GM18526 (cell line): ENCODE data around the gene PFDN6.

Experiments used
- POLR2A ChIP-seq: IDR thresholded peaks from 3 replicates; pipeline ENCODE4 v1.6.1; 2011; ENCODE audit not compliant: insufficient read length; ENCODE audit errors: extremely low read depth

PFDN6 gene

DNA sequence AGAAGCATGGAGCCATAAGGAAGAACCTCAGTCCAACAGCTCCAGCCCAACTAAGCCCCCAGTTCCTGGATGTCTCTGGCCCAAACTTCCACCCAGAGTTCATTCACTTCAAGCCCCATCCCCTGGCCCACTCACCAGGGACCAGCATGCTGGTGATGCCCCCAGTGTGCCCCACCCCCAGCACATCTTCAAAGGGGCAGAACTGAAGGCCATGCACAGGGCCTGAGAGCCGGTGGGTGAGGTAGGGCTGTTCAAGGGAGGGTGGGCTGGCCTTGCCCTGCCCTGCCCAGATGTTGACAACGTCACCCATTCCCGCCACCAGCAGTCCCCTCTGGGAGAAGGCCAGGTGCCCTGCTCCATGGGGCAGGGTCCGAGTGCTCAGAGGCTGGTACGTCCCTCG lies 8.9 kb upstream of the PFDN6 start:
- TF ChIP-seq POLR2A, result no peak

DNA sequence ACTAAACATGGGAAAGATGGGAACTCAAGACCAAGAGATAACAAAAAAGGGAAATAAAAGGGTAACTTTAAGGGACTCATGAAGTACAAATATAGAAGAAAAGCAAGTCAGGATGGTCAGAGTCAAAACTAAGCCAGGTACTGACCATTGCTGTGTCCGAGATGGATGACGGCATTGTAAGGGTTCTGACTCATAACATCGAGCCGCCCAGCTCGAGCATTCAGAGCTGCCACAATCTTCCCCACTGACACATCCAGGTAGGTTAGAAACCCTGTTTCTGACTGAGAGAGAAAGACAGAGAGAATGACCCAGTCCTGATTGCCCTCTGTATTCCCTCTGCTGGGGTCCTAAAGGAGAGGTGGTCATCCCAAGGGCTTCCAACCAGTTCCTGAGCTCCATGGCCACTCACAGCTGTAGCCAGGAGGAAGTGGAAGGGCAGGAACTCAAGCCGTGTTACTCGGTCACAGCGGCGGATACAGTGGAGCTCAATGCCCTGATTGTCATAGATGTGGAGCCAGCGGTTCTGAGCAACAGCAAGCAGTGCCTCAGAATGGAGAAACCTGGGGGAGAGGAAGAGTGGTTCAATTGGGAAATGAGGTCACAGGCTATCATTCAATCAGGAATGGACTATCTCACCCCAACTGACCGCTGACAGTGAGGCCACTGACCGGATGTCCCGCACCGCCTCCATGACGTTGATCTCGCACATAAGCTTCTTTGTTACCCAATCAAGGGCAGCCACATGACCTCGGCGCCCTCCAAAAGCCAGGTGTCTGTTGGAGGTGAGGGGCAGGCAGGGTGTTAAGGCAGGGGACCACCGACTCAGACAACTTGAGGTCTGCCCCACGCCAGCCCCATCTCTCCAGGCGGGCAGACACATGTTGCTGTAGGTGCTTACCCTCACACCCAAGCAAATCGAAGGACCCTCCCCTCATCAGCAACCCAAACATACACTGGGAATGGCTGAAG lies 2.2 kb upstream of the PFDN6 start:
- TF ChIP-seq POLR2A, result no peak

DNA sequence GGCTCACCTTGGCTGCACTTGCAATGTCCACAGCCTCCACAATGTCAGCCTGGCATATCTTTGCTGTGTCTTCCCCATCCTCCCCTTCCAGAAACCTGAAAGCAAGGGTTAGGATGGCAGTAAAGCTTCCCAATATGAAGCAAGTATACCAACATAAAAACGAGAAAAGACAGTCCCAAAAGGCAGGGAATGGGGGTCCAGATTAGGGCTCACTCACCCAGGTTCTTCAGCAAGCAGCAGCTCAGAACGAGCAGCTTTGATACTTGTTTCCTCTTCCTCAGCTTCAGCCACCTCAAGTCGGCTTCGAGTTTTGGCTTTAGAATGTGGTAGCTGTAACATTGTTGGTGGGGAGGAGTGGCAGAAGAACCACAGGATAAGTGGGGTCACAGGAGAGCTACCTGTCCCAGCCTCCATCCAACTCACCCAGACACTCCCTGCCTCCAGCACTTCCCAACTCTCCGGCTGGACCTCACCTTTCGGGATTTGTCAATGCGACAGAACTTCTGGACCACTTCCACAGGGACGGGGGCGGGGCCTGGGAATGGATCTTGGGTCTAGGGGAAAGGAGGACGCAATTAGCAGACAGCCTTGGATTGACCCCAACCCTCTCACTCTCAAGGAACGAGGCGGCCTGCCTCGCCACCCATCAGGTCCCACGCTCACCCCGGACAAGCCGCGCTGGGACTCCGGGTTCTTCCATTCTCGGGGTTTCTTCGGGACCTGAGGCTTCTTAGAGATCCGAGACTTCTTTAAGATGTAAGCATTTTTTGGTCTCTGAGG lies 1.1 kb upstream of the PFDN6 start:
- TF ChIP-seq POLR2A, result no peak

DNA sequence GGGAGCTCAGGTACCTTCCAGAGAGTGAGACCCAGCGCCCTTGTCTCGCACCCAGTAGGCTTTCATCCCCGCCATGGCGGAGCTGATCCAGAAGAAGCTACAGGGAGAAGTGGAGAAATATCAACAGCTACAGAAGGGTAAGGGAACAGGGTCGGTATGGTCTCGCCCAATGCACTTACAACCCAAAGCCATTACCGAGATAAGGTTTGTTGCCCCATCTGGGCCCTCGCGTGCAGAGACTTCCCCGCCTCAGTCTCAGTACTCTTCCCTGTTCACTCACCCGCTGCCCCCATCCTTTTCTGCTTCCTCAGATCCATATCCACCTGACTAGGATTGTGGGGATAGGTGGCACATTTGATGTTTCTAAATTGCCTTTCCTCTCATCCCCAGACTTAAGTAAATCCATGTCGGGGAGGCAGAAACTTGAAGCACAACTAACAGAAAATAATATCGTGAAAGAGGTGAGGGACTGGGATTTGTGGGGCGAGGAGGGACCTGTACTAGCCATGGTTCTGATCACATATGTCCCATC lies 449 bp downstream of the PFDN6 start:
- no peak for TF ChIP-seq POLR2A

DNA sequence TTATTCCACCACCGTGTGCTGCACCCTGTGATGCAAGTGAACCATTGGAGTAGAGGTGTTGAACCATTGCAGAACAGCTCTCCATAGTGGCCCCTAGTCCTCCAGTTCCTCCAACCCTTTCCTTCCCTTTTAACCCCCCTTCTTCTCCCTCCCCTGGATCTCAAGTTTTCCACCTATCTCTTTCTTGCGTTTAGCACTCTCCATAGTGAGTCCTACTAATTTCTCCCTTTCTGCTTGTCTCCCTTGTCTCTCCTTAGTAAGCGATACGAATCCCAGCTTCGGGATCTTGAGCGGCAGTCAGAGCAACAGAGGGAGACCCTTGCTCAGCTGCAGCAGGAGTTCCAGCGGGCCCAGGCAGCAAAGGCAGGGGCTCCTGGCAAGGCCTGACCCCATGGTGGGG lies 1.1 kb downstream of the PFDN6 start:
- no peak for TF ChIP-seq POLR2A

DNA sequence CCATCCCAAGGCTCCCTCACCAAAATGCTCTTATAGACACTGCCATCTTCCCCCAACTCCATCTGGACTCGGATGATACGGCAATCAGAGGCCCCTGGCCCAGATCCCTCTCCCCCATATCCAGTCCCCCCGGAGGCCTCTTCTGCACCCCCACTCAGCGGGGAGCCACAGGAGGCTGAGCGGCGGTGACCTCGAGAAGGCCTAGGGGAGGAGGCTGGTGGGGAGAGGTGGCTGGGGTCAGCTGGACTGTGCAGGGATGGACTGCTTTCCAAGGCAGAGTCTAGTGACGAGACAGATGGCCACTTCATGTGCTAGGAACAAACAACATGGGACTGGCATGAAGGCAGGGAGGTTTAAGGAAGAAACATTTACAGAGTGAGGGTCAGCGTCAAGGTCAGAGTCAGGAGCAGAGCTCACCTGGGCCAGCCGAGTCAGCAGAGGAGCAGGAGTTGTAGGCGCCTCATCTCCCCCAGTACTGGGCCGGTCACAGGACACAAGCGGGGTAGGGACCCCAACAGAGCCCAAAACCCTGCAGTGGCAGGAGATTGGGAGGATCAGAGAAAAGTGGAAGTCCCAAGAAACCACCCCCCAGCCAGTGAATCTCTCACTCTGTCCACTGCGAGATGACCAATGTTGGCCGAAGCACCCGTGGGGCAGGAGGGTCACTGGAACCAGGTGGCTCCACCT lies 3.7 kb downstream of the PFDN6 start:
- no peak for TF ChIP-seq POLR2A

DNA sequence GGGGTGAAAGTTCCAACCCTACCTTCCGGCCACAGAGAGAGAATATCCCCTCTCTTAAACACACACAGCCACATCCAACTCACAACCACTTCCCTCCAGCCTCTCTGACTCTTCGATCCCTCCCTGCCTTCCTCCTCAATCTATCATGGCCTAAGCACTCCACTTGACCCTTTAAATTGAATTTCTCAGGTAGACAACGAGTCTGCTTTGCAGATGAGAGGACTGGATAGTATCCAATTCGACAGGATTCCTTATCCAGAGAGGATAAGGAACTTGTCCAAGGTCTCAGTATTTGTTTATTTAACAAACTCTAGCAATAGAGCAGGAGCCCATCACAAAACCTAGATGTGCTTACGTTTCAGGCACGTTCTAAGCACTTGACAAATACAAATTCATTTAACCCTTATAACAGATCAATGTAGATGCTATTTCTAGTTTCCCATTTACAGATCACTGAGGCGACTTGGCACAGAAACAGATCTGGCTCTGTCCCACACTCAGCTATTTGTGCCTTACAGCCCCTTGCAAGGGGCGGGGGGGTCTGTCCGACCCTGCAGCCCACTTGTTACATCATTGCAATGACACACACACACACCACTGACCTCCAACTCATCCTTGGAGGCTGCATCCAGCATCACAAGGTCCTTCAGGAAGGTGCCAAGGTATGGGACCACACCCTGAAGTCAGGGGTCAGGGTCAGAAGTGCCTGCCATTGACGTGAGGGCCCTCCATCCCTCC lies 4.9 kb downstream of the PFDN6 start:
- TF ChIP-seq POLR2A, result no peak

DNA sequence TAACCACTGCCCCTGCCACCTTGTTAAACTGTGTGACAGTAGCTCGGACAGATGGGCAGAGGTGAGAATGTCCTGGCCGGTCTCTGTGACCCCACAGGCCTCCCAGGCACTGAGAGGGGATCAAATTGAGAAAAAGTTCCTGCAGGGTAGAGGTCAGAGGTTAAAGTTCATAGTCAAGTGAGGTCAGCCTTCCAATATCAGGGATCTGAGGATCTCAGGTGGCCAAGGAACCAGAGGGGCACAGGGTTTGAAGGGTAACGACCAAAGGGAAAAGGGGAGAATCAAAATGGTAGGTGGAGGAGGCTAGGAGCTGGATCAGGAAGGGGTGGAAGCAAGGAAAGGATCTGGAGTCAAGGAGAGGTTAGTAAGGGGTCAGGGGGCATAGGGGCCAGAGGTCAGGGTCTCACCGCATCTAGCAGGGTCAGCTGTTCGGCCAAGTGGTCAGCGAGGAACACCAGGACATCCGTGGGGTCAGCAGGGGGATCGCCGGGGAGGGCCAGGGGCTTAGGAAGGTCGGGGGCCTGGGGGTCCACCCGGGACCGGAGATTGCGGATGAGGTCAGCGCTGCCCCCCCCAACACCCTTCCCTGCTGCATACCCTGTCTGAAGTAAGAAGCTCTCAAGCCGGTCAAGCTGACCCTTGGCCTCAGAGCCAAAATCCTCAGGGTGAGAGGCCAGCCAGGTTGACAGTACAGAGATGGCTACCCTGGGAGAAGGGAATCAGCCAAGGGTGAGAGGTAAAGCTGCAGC lies 6.4 kb downstream of the PFDN6 start:
- TF ChIP-seq POLR2A, result no peak

DNA sequence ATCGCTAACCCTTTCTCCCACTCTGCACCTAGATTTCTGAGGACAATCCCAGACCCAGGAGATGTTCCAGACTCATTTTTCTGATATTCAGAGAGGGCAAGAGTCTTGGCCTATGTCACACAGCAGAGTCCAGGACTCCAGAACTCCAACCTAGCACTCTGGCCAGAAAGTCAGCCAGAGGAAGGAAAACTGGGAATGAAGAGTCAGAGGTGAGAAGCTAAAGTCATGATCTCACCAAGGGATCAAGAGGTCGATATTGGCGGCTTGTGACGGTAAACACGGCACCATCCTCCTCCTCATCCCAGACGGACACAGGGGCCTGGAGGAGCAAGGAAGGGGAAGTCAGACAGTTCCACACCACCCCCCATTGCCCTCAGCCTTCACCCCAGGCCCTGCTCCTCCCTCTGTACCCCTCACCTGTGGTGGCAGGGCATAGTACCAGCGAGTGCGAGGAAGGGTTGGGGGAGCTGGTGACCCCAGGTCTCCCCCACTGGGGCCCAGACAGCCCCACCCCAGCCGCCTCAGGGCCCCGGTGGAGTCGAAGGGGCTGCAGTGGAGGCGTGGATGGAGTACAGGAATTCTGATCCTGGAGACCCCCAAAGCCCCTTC lies 7.5 kb downstream of the PFDN6 start:
- no peak for TF ChIP-seq POLR2A

DNA sequence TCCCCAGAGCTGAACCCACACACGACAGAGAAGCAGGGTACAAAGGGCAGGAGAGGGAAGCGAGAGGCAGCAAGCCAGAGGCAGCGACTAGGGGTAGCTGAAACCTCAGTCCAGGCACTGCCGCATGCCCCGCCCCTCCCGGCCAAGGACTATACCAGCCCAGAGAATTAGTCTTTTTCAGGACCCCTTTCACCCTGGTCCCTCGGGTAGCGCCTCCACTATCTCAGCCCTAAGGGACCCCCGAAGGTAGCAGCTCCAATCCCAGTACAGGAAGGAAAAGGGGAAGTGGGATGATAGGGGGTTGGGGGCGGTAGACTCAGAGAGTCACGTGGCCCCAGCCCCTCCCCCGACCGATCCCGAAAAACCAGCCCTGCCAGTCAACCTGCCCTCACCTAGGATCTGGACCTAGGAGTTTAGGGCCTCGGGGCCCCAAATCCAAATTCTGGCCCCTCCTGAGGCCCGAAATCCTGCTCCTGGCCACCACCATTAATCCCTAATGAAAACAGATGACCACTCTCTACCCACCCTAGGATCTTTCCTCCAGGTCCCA lies 8.1 kb downstream of the PFDN6 start:
- TF ChIP-seq POLR2A, result no peak

DNA sequence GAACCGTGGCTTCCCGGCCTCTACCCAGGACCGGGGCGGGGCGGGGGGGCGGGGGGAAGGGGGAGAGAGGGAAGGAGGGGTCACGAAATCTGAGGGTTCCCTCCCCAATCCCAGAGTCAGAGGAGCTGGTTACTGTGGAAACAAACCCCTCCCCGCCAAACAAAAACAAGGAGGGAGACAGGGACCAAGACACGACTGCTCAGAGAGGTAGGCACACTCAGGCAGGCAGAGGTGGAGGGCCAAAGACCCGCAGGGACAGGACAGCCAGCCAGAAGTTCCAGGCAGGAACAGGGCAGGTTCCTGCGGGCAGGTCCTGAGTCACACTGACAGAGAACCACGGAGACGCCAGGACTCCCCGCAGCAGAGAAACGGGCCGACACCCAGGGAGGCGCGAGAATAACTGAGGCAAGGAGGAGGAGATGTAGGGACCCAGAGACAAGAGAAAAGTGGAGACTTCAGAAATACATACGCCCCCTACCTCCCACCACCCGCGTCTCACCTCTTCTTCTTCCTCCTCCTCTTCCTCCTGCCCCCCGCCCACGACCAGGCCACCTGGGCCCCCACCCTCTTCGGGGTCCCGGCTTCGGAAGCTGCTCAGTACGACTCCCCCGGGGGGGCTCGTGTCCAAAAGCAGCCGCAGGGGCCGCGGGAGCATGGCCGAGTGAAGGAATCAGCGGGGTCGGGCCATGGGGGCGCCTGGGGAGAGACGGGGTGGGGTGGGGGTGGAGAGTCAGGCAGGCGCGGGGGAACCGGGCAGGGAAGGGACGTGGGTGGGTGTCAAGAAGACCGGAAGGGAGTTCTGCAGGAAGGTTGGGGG lies 8.8 kb downstream of the PFDN6 start:
- no peak for TF ChIP-seq POLR2A

DNA sequence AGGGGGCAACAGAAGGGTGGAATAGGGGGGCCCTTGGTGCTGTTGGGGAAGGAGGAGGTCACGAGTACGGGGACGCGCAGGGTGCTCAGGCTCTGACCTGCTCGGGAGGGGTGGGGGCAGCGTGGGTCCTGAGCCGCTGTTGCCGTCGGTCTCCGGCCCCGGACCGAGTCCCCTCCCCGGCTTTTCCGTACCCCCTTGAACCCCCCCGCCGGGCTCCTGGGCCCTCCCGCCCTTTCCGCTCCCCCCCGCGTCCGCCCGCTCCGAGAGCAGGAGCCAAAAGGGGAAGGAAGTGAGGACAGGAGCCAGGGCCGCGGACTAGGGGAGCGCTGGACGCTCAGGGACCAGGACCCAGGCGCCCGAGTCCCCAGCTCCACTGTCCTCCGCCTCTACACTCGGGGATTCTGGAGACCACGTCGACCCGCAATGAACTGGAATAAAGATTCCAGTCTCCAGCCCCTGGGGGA lies 9.4 kb downstream of the PFDN6 start, which contains the start of gene RGL2:
Gene RGL2, minus strand, starts transcription at position 170 of the 464 bp plus-strand sequence. CDS start 332 bp downstream, outside the sequence.
- TF ChIP-seq POLR2A, result no peak
